Activated CD8-positive, alpha-beta T cell treated with anti-CD3 and anti-CD28 coated beads for 36 hours (primary cell): ENCODE data around the gene KCNA3. TPM values are rescaled to one million over a fixed set of nuclear protein-coding genes. Genes with fewer than 3 reads are reported as not detected.
"Not testable (repeated sequence)": the region's sequence is repeated elsewhere in the genome, so short reads cannot be mapped to it uniquely, and the experiment has no call there.

Experiments
- ATAC-seq: fragments of 200-7000 bp; cut with Tn5 transposase; one replicate; pipeline ENCODE4 v1.10.0; 2021; ENCODE audit warnings: mild to moderate bottlenecking, moderate library complexity
- CTCF ChIA-PET: fragments of 350-600 bp; sonication (Branson Sonifier 250); formaldehyde crosslinking; loops from one replicate; lab custom pipeline; 2021; ENCODE audit warnings: antibody characterized with exemption; lab: Charles Lee
- POLR2A ChIA-PET: fragments of 350-600 bp; sonication (Branson Sonifier 250); formaldehyde crosslinking; loops from one replicate; lab custom pipeline; 2021; ENCODE audit warnings: antibody characterized with exemption; lab: Charles Lee
- DNase-seq: peaks from one replicate; pipeline ENCODE4 v3.0.0-alpha.2; 2020
- H3K27ac Mint-ChIP-seq: one replicate; pipeline ENCODE4 v1.8.0; 2021; ENCODE audit warnings: mild to moderate bottlenecking, mixed read lengths
- H3K27me3 Mint-ChIP-seq: one replicate; pipeline ENCODE4 v1.8.0; 2021; ENCODE audit warnings: mixed read lengths
- H3K36me3 Mint-ChIP-seq: one replicate; pipeline ENCODE4 v1.8.0; 2021; ENCODE audit warnings: low read depth, mixed read lengths
- H3K4me1 Mint-ChIP-seq: one replicate; pipeline ENCODE4 v1.8.0; 2021; ENCODE audit warnings: low read depth, mixed read lengths
- H3K4me3 Mint-ChIP-seq: one replicate; pipeline ENCODE4 v1.8.0; 2021; ENCODE audit warnings: mild to moderate bottlenecking, moderate library complexity, mixed read lengths
- H3K9me3 Mint-ChIP-seq: one replicate; pipeline ENCODE4 v1.8.0; 2021; ENCODE audit warnings: mixed read lengths
- intact Hi-C: fragments of 100-400 bp; cut with micrococcal nuclease; formaldehyde crosslinking; loops from one replicate; pipeline ENCODE4 v1.10.0; 2022
- total RNA-seq, 2 experiments: library from RNA; stranded (reverse); gene quantifications; one replicate each; pipeline ENCODE4 v1.2.3, GENCODE V29; 2021
- TF ChIP-seq, protein P1 (sequence below): fragments of 200-600 bp; IDR thresholded peaks from one replicate; pipeline ENCODE4 v1.8.0; 2022; ENCODE audit warnings: antibody characterized with exemption, mild to moderate bottlenecking

Gene KCNA3
- total RNA-seq, 2 experiments from 2014 or later = 15.5 to 16.2 TPM

DNA sequence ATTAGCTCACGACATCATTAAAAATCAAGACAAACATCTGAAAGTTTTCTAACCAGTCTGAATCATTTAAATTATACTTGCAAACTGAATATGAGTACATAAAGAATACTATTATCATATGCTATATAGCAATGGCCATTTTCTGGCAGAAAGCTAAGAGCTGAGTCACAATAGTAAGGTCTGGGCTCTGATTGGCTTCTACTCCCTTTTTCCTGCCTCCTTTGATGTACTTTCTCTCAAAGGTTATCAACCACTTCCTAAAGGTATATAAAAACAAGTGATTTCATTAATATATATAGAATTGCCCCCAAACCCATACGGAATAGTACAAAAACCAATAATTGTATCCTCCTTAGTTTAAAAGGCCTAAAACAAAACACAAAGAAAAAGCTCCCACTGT, 7.0 kb downstream of the KCNA3 start:
- H3K9me3 Mint-ChIP-seq = no peaks in the 10 kb centered on the region
- ChIA-PET POLR2A (interaction anchor here (0.7 to 2.0 kb wide), 3 partner anchors 19 to 37 kb away, joined by 4 to 8 read pairs (median 5); no protein-coding TSS in a partner anchor), CTCF (interaction anchor here (0.7 to 2.5 kb wide), 8 partner anchors 15 to 114 kb away, joined by 3 to 13 read pairs (median 8); no protein-coding TSS in a partner anchor)
- peaks cover 13% of the 10 kb centered on the region for H3K36me3 Mint-ChIP-seq
- TF ChIP-seq, protein P1, sequence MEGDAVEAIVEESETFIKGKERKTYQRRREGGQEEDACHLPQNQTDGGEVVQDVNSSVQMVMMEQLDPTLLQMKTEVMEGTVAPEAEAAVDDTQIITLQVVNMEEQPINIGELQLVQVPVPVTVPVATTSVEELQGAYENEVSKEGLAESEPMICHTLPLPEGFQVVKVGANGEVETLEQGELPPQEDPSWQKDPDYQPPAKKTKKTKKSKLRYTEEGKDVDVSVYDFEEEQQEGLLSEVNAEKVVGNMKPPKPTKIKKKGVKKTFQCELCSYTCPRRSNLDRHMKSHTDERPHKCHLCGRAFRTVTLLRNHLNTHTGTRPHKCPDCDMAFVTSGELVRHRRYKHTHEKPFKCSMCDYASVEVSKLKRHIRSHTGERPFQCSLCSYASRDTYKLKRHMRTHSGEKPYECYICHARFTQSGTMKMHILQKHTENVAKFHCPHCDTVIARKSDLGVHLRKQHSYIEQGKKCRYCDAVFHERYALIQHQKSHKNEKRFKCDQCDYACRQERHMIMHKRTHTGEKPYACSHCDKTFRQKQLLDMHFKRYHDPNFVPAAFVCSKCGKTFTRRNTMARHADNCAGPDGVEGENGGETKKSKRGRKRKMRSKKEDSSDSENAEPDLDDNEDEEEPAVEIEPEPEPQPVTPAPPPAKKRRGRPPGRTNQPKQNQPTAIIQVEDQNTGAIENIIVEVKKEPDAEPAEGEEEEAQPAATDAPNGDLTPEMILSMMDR = no peak
- no peaks in the 10 kb centered on the region for H3K27me3 Mint-ChIP-seq
- ATAC-seq (peak; percentile 41), DNase-seq (no peak)
- H3K27ac Mint-ChIP-seq = peak overlapping the region; percentile 79
- peak overlapping the region; percentile 56 for H3K4me3 Mint-ChIP-seq
- H3K4me1 Mint-ChIP-seq = peaks cover 45% of the 10 kb centered on the region
- intact Hi-C loops = no loop called here

DNA sequence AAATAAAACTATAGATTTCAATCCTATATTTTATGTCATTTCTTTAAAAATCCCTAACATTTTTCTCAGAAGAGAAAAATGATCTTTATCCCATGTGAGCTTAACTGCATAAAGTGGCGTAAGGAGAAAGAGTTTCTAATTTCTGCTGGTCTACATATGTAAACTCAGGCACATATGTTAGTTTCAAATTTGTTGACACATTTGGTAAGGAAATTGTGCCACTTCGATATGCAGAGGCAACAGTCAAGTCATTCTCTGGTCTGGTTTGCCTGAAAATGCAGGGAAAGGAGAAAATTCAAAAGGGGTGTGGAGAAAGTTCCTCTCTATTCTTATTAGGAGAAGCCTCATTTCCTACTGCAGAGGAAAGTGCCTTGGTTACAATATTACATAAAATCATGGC, 11.5 kb downstream of the KCNA3 start:
- H3K27me3 Mint-ChIP-seq = no peaks in the 10 kb centered on the region
- peaks cover 3% of the 10 kb centered on the region for H3K9me3 Mint-ChIP-seq
- no peak overlapping the region for H3K4me3 Mint-ChIP-seq
- ChIA-PET POLR2A (interaction anchor here (0.6 to 3.8 kb wide), 3 partner anchors 11 to 141 kb away, joined by 3 to 18 read pairs (median 5); partner anchors contain the start of gene KCNA3), CTCF (interaction anchor here (0.8 to 2.2 kb wide), 6 partner anchors 15 to 123 kb away, joined by 3 to 10 read pairs (median 4); no protein-coding TSS in a partner anchor)
- H3K4me1 Mint-ChIP-seq = peaks cover 27% of the 10 kb centered on the region
- DNase-seq (no peak), ATAC-seq (no peak)
- no peak overlapping the region for H3K27ac Mint-ChIP-seq
- TF ChIP-seq, protein P1 = no peak
- H3K36me3 Mint-ChIP-seq = peaks cover 34% of the 10 kb centered on the region
- intact Hi-C loops = no loop called here

DNA sequence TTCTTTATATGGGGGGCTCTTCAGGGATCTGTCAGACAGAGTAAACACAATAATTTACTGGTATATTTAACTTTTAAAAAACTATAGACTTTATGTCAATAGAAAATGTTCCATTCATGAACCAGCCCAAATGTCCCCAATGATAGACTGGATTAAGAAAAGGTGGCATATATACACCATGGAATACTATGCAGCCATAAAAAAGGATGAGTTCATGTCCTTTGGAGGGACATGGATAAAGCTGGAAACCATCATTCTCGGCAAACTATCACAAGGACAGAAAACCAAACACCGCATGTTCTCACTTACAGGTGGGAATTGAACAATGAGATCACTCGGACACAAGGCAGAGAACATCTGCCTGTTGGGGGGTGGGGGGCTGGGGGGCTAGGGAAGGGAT, 15.2 kb downstream of the KCNA3 start:
- ChIA-PET POLR2A (interaction anchor here (1.0 kb wide), 1 partner anchor 11 kb away, joined by 5 read pairs; no protein-coding TSS in a partner anchor), CTCF (interaction anchor here (1.8 kb wide), 1 partner anchor 14 kb away, joined by 6 read pairs; no protein-coding TSS in a partner anchor)
- H3K27ac Mint-ChIP-seq, H3K9me3 Mint-ChIP-seq, H3K27me3 Mint-ChIP-seq, DNase-seq, ATAC-seq, H3K4me3 Mint-ChIP-seq, intact Hi-C loops: not testable (repeated sequence)
- Mint-ChIP-seq H3K4me1 (peaks cover 31% of the 10 kb centered on the region), H3K36me3 (peaks cover 37% of the 10 kb centered on the region)

DNA sequence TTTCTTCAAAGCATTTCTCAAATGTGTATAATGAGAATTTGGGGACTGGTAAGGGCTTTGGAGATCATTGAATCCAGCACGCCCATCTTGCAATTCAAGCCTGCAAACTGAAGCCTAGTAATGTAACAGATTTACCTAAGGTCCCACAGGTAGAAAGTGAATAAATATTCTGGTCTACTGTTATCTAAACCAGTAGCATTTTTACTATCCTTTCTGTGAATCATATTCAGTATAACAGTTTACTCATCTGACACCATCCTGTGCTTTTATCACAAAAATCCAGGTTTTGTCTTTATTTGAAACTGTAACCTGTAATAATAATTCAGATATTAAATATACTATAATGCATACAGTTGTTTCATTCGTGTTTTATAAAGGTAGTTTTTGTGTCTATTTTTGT, 17.4 kb downstream of the KCNA3 start:
- TF ChIP-seq, protein P1 = no peak
- Mint-ChIP-seq H3K36me3 (peaks cover 39% of the 10 kb centered on the region), H3K27me3 (no peaks in the 10 kb centered on the region), H3K4me1 (peaks cover 27% of the 10 kb centered on the region), H3K27ac (peak overlapping the region; percentile 38), H3K9me3 (peaks cover 3% of the 10 kb centered on the region), H3K4me3 (no peak overlapping the region)
- no peak for ATAC-seq
- no peak for DNase-seq
- ChIA-PET POLR2A (interaction anchor here (1.1 kb wide), 1 partner anchor 8 kb away, joined by 3 read pairs; no protein-coding TSS in a partner anchor), CTCF (interaction anchor here (1.2 to 1.6 kb wide), 3 partner anchors 9 to 109 kb away, joined by 3 to 6 read pairs (median 4); no protein-coding TSS in a partner anchor)
- intact Hi-C loops = no loop called here

DNA sequence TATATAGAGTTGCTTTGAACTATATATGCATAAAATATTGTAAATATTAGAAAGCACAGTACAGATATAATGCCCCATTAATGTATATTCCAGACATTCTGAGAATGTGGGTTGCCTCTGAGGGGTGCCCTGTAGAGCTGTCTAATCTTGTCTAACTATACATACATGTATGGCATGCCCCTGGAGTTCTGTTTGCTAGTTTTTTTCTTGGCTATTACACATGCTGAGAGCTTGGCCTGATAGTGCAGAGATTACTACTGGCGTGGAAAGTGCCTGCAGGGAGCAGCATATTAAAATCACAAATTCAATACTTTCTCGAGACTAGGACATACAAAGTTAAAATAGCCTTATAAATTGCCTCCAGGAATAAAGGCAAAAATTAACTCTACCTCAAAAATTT, 24.1 kb downstream of the KCNA3 start:
- H3K27ac Mint-ChIP-seq = no peak overlapping the region

More for the DNA sequence above, 24.1 kb downstream of the KCNA3 start:
- TF ChIP-seq, protein P1 = no peak
- H3K9me3 Mint-ChIP-seq = no peaks in the 10 kb centered on the region
- no peaks in the 10 kb centered on the region for H3K27me3 Mint-ChIP-seq
- no peak for ATAC-seq
- H3K4me1 Mint-ChIP-seq = peaks cover 28% of the 10 kb centered on the region
- no peak for DNase-seq
- H3K4me3 Mint-ChIP-seq = no peak overlapping the region
- ChIA-PET CTCF (interaction anchor here (0.8 to 5.1 kb wide), 4 partner anchors 14 to 31 kb away, joined by 3 to 32 read pairs (median 3); no protein-coding TSS in a partner anchor), POLR2A (interaction anchor here (9.3 kb wide), 1 partner anchor 16 kb away, joined by 131 read pairs; no protein-coding TSS in a partner anchor)
- intact Hi-C loops = no loop called here
- peaks cover 4% of the 10 kb centered on the region for H3K36me3 Mint-ChIP-seq
